HepG2 (cell line): ENCODE data around the gene MCRS1. TPM values are rescaled to one million over a fixed set of nuclear protein-coding genes. Genes with fewer than 3 reads are reported as not detected.

Experiments
- FOXC1 ChIP-seq: sonication (generic); formaldehyde crosslinking; IDR thresholded peaks from 2 replicates; pipeline ENCODE4 v1.8.0; 2022; ENCODE audit warnings: mild to moderate bottlenecking, missing genetic modification reagents, borderline replicate concordance
- FUBP1 ChIP-seq: sonication (generic); formaldehyde crosslinking; IDR thresholded peaks from 2 replicates; pipeline ENCODE4 v1.5.1; 2020; ENCODE audit warnings: missing genetic modification reagents, mild to moderate bottlenecking, borderline replicate concordance
- GLI4 ChIP-seq: sonication (generic); formaldehyde crosslinking; IDR thresholded peaks from 2 replicates; pipeline ENCODE4 v1.5.1; 2020; ENCODE audit warnings: missing genetic modification reagents, mild to moderate bottlenecking, moderate library complexity, borderline replicate concordance
- HOXA5 ChIP-seq: sonication (generic); formaldehyde crosslinking; IDR thresholded peaks from 2 replicates; pipeline ENCODE4 v1.4.0; 2020; ENCODE audit warnings: missing genetic modification reagents
- KAT8 ChIP-seq: IDR thresholded peaks from 2 replicates; pipeline ENCODE4 v1.6.1; 2016; ENCODE audit warnings: missing genetic modification reagents, missing compliant biosample characterization
- NONO ChIP-seq, 2 experiments: fragments of 450-650 bp in 1 of 2; sonication (generic) in 1 of 2; formaldehyde crosslinking in 1 of 2; IDR thresholded peaks in 1 of 2; conservative IDR thresholded peaks in 1 of 2; 2 replicates each; pipeline versions ENCODE4 v1.6.1 to v1.8.0; 2017 to 2022; ENCODE audit warnings: mild to moderate bottlenecking in 1 of 2, missing genetic modification reagents in 1 of 2, moderate library complexity in 1 of 2
- RNF219 ChIP-seq: sonication (generic); formaldehyde crosslinking; IDR thresholded peaks from 2 replicates; pipeline ENCODE4 v1.5.0; 2020; ENCODE audit warnings: mild to moderate bottlenecking, missing genetic modification reagents
- RXRA ChIP-seq: sonication (generic); formaldehyde crosslinking; IDR thresholded peaks from 2 replicates; pipeline ENCODE4 v1.5.1; 2020; ENCODE audit warnings: missing genetic modification reagents
- SOX13 ChIP-seq, 3 experiments: fragments of 450-650 bp in 1 of 3; sonication (generic) in 1 of 3; formaldehyde crosslinking in 1 of 3; IDR thresholded peaks in 2 of 3; conservative IDR thresholded peaks in 1 of 3; 2 replicates each; pipeline versions ENCODE4 v1.5.0 to v1.6.1; 2016 to 2020; ENCODE audit warnings: antibody characterized with exemption in 1 of 3, mild to moderate bottlenecking in 1 of 3, missing compliant biosample characterization in 1 of 3, missing genetic modification reagents in 1 of 3, moderate library complexity in 1 of 3
- XRCC5 ChIP-seq: fragments of 200-400 bp; formaldehyde crosslinking; optimal IDR thresholded peaks from 2 replicates; pipeline ENCODE3; 2017; ENCODE audit warnings: mild to moderate bottlenecking, low read length
- ZEB1 ChIP-seq: IDR thresholded peaks from 2 replicates; pipeline ENCODE4 v1.6.1; 2012; ENCODE audit warnings: mild to moderate bottlenecking, low read depth, inconsistent platforms; ENCODE audit not compliant: insufficient replicate concordance
- ZGPAT ChIP-seq: IDR thresholded peaks from 2 replicates; pipeline ENCODE4 v1.6.1; 2016; ENCODE audit warnings: mild to moderate bottlenecking
- ZIK1 ChIP-seq: sonication (generic); formaldehyde crosslinking; IDR thresholded peaks from 2 replicates; pipeline ENCODE4 v1.5.0; 2020; ENCODE audit warnings: mild to moderate bottlenecking, low read depth, missing genetic modification reagents, borderline replicate concordance
- ZNF121 ChIP-seq: sonication (generic); formaldehyde crosslinking; IDR thresholded peaks from 2 replicates; pipeline ENCODE4 v1.5.0; 2020; ENCODE audit warnings: mild to moderate bottlenecking, missing genetic modification reagents
- ZNF414 ChIP-seq: sonication (generic); formaldehyde crosslinking; IDR thresholded peaks from 2 replicates; pipeline ENCODE4 v1.5.0; 2020; ENCODE audit warnings: missing genetic modification reagents
- ZNF468 ChIP-seq: sonication (generic); formaldehyde crosslinking; IDR thresholded peaks from 2 replicates; pipeline ENCODE4 v1.8.0; 2022; ENCODE audit warnings: mild to moderate bottlenecking, moderate library complexity, missing genetic modification reagents
- ZNF558 ChIP-seq: sonication (generic); formaldehyde crosslinking; IDR thresholded peaks from 2 replicates; pipeline ENCODE4 v1.9.0; 2022; ENCODE audit warnings: mild to moderate bottlenecking, missing genetic modification reagents, borderline replicate concordance
- ZNF598 ChIP-seq: sonication (generic); formaldehyde crosslinking; IDR thresholded peaks from 2 replicates; pipeline ENCODE4 v1.5.1; 2020; ENCODE audit warnings: mild to moderate bottlenecking, missing genetic modification reagents, borderline replicate concordance
- ZNF775 ChIP-seq: sonication (generic); formaldehyde crosslinking; IDR thresholded peaks from 2 replicates; pipeline ENCODE4 v1.4.0; 2020; ENCODE audit warnings: missing genetic modification reagents, mild to moderate bottlenecking, moderate library complexity, borderline replicate concordance
- polyA plus RNA-seq, 8 experiments: library from polyadenylated mRNA; depleted of rRNA in 3 of 8; stranded (reverse) in 7 of 8; unstranded in 1 of 8; fragments of >200 nt; fragmentation: Illumina TruSeq in 4 of 8; extraction: Trizol in 4 of 8; gene quantifications; 2 replicates each; pipeline versions ENCODE4 v1.2.1 to v1.2.3, GENCODE V29; 2011 to 2016; ENCODE audit warnings: low read depth in 4 of 8, missing spikeins in 1 of 8, mixed read lengths in 1 of 8; ENCODE audit not compliant: insufficient read depth in 1 of 8
- total RNA-seq, 5 experiments: library from RNA; depleted of rRNA; stranded (reverse); fragments of >200 nt; fragmentation: Illumina TruSeq; extraction: Trizol; gene quantifications; 2 replicates each; pipeline ENCODE4 v1.2.3, GENCODE V29; 2016; ENCODE audit warnings: low read depth in 1 of 5
- TF ChIP-seq, protein P1 (sequence below): sonication (generic); formaldehyde crosslinking; conservative IDR thresholded peaks from 2 replicates; pipeline ENCODE4 v1.4.0; 2020; ENCODE audit warnings: missing genetic modification reagents

Gene MCRS1
- total and polyA plus RNA-seq, 2 of the 13 experiments (the other 11 are each of a cell fraction or from before 2014, with no cell fraction given): 51.0 to 66.3 TPM

GRCh38 chr12:49550693-49551252 lies 17.2 kb downstream of the MCRS1 start (continued):
- TF ChIP-seq ZNF598 (no peak), FOXC1 (CRISPR knock-in tag) (no peak), GLI4 (CRISPR knock-in tag) (no peak), ZNF121 (no peak; the same call in 1 of the 2 replicates), RXRA (CRISPR knock-in tag) (peak; percentile 30; the same call in 1 of the 2 replicates), ZEB1 (no peak), RNF219 (no peak), HOXA5 (no peak), ZNF558 (CRISPR knock-in tag) (no peak), NONO (IDR thresholded peaks at IDR 0.05) (no peak), NONO (CRISPR knock-in tag; conservative IDR thresholded peaks at IDR 0.05) (no peak), FUBP1 (no peak), KAT8 (CRISPR knock-in tag) (0 out of 2 replicates have a peak, but pooled peaks have one; percentile 22), ZNF414 (CRISPR knock-in tag) (0 out of 2 replicates have a peak, but pooled peaks have one; percentile 13), ZNF775 (CRISPR knock-in tag) (no peak), XRCC5 (no peak), ZNF468 (CRISPR knock-in tag) (no peak), ZIK1 (CRISPR knock-in tag) (no peak), ZGPAT (CRISPR knock-in tag) (0 out of 2 replicates have a peak, but pooled peaks have one; percentile 29), SOX13 (IDR thresholded peaks at IDR 0.05) (0 out of 2 replicates have a peak, but pooled peaks have one; percentile 27), SOX13 (CRISPR knock-in tag; conservative IDR thresholded peaks at IDR 0.05 in 1 of 2, IDR thresholded peaks at IDR 0.05 in 1 of 2) (peak in 1 of 2 experiments; percentile 83; a peak in 2 of 4 replicates)
- TF ChIP-seq, protein P1, sequence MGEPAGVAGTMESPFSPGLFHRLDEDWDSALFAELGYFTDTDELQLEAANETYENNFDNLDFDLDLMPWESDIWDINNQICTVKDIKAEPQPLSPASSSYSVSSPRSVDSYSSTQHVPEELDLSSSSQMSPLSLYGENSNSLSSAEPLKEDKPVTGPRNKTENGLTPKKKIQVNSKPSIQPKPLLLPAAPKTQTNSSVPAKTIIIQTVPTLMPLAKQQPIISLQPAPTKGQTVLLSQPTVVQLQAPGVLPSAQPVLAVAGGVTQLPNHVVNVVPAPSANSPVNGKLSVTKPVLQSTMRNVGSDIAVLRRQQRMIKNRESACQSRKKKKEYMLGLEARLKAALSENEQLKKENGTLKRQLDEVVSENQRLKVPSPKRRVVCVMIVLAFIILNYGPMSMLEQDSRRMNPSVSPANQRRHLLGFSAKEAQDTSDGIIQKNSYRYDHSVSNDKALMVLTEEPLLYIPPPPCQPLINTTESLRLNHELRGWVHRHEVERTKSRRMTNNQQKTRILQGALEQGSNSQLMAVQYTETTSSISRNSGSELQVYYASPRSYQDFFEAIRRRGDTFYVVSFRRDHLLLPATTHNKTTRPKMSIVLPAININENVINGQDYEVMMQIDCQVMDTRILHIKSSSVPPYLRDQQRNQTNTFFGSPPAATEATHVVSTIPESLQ (CRISPR knock-in tag): no peak
